Stimulated activated CD8-positive, alpha-beta memory T cell treated with anti-CD3 and anti-CD28 coated beads, Interleukin-12 subunit alpha, Interleukin-12 subunit beta, amount 100 ng/mL, for 4 hours (primary cell): Measurements from ENCODE around the gene PGC.

Experiments used
- DNase-seq: peaks from one replicate; pipeline ENCODE4 v3.0.0-alpha.2; 2020; ENCODE audit warnings: low read depth

PGC gene

DNA sequence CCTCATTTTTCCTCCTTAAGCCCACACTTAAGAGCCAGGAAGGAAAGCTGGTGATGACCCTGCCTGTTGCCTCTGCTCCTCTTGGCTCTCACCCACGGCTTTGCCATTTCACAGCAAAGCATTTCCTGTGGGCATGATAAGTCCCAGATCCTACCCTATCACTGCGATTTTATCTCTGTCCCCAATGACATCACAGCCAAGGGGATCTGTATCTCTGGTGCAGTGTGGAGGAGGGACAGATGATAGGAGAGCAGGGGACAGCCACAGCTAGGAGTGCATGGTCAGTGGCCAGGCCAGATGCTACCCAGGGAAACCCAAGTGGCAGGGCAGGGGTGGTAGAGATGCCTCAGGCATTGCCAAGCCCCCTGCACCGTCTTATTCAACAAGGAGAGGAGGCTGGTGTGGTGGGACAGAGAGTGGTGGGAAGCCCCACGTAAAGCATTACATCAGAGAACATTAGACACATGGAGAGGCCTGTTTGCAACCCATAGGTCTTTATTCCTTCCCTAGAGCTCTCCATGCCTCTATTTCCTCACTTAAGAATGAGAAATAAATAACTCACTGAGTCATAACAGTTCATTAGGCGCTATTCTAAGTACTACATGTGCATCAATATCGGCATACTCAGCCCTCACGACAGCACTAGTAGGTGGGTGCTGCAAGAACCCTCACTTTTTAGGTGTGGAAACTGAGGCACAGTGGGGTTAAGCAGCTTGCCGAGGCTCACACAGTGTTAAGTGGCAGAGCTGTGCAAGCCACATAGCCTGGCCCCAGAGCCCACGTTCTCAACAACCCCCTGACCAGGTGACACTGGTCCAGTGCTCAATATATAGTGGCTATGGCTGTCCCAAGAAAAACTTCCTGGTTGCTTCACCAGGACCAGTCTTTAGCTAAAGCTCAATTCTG is 16.4 kb downstream of the PGC start:
- DNase-seq = no peak

DNA sequence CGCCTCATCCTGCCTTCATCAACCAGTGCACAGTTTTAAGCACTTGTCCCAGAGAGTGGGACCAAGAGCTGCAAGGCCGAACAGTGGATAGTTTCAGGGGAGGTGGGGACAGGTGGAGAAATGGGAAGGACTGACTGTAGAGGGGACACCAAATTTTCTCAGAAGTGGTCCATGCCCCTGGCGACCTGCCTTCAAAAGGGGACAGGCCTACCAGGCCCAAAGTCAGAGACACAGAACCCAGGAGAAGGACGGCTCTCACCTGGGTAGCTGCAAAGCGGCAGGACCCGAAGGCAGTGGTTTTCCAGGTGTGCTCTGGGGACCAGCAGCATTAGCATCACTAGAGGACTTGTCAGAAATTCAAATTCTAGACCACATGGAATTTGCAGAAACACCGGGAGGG is 17.6 kb downstream of the PGC start:
- DNase-seq = no peak

DNA sequence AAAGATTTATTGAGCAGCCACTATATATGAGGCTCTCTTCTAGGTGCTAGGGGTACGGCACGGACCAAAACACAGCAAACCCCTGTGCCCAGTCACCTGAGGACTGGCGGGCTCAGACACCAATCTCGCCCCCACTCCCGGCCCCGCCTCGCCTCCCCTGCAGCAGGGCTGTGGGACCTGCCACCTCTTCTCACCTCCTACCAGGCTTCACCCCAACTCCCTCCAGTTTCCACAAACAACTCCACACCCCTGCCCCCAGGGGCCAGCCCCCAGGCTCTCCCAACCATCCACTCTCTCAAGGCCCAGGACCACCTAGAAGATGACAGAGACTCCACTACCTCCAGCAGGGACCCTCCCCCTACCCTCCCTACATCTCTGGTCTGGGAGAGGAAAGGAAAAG is 18.2 kb downstream of the PGC start:
- no peak for DNase-seq

DNA sequence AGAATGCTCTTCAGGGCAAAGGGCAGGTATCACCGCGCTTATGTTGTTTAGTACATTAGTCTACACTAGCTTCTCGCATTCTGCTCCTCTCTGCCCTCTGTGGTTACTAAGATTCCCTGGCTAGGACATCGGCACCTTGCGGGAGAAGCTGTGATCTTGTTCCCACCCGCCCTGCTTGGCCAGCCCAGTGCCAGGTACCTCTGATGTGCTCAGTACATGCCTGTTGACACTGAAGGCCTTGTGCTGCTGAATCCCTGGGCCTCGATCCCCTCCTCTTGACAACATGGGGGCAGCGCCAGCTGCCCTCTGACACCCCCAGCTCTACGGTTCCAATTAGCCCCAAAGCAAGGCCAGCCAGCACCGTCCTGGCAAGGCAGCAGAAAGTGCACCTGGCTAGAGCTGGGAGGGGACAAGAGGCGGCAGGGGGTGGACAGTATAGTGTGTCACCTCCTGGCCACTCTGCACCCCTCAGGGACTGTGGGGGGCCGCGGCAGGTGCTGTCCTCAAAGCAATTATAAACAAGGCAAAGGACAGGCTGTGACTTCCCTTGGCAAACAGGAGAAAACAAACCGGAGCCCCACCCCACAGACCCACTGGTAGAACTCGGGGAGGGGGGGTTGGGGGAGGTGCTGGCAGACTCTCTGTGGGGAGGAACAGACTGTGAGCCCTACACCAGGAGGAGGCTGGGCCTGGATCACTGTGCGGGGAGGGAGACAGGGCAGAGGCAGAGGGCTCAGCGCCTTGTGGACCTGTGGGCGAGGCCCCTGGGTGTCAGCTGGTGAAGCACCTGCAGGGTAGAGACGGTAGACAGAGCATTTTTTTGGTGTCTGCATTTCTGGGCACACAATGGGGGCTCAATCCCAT is 18.9 kb downstream of the PGC start:
- no peak for DNase-seq

DNA sequence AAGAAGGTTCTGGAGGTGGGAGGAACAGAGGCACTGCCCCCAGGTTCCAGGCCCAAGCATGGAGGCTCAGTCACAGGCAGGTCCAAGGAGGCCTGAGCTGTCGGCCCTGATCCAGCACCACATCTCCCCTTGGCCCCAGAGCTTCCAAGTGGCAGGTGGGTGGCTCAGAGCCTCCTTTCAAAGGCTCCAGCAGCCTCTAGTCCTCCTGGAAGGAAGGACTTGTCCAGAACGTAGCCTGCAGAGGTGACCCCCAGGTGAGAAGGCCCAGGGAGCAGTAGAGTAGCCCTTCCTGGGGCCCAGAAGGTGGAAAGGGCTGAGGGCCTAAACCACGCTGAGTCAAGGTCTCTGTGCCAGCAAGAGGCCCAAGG is 19.5 kb downstream of the PGC start:
- DNase-seq = no peak

DNA sequence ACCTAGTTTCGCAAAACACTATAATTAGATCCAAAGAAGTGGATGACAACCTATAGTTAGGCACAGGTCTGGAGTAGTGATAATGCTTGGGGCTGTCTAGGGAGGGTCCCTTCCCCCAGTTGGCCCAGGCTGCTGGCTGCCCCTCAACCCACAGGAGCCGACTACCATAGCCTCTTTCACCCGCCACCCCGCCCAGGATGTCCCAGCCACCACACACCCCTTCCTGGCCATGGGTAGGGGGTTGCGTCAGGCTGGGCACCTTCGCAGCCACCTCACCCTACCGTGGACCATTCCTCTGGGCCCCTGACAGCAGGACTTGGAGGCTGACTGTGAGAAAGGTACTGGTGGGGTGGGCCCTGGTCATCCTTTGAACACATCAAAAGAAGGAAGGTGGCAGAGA is 20.3 kb downstream of the PGC start:
- no peak for DNase-seq

DNA sequence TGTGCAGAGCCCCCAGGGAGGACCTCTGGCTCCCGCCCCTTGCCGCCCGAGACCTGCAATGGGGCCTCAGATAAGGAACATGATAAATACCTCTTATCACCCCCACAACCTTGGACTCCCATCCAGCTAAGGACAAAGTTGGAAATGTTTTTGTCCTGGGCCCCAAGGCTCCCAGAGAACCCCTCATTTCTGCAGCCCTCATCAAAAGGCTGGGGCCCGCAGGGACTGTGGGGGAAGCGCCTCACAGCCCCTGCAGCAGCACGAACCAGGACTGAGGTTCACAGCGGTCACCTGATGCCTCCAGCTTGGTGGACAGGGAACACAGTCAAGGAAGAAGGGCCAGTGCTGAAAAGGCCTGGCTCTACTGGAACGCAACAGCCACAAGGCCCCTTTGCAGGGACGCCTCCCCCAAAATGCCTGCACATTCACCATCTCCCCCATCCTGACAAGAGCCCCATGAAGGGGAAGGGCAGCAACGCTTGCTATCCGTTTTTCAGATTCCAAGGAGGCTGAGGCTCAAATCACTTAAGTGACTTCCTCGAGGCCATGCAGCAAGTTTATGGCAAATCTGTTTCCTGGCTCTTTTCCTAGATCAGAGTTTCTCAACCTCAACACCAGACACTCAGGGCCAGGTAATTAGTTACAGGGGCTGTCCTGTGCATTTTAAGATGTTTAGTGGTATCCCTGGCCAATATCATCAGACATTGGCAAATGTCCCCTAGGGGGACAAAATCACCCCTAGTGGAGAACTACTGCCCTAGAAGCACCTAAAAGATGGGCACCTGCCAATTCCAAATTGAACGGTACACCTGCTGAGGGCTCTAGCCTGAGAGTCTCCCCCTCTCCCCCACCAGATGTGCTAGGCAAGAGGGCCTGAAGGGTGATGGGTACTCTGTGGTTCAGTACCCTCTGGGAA is 22.4 kb downstream of the PGC start:
- DNase-seq = no peak

DNA sequence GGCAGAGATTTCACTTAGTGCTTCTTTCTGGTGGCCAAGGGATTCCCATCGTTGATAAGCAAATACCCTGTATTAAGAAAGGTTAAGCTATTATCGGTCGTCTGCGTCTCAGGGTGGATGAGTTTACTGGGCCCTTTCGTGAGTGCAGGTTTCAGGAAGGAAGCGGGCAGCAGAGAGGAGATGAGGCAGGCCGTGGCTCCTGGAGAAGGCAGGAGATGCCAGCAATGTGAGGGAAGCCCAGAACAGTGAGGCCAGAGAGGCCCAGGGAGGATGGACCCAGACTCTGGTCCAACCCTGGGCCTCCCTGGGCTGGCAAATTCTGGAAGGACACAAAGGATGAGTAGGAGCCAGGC is 23.0 kb downstream of the PGC start:
- no peak for DNase-seq

DNA sequence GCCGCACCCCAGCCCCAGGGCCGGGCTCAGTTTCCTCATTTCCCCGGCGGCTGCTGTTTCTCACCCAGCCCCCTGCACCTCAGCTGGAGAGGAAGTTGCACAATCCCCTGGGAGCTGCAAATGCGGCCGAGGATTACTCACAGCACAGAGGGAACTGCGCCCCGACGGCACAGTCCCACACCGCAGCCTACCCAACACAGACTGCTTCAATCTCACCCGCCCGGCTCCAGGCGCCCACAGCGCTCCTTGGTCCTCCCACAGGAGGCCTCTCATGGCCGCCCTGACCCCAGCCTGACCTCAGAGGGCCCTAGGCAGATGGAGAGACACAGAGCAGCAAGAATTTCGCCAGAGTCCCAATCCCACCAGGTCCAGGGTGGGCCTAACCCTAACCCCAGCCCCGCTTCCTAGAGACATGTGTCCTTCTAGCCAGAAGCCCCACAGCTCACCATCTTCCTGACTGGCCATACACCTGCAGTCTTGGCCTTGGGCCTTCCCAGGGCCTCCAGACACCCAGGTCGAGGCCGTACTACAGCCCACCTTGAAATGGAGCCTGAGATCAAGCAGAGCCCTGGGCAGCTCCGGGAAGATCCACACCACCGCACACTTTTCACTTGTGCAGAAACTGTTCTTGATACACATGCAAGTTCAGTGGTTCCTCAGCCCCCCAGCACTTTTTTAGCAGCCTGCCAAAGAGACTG is 23.5 kb downstream of the PGC start:
- no peak for DNase-seq

DNA sequence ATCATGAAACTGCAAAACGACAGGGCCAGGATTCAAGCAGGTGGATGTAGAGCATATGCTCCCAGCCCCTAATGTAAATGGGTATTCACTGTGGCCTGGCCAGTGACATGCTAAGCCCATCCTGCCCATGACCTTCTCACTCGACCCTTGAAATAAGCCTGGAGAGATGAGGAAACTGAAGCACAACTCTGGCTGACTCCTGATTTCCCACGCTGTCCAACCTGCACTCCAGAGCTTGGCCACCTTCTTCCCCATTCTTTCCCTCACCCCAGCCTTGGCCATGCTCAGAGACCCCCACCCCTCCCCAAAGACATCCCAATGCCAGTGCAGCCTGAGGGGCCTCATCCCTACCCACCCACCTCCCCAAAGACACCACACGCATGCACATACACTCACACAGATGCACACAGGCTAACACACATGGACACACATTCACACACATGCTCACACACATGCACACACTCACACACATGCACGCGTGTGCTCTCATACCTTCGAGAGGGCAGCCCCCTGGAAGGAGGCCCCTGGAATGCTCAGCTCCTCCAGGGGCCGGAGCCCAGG is 24.1 kb downstream of the PGC start:
- DNase-seq = no peak

DNA sequence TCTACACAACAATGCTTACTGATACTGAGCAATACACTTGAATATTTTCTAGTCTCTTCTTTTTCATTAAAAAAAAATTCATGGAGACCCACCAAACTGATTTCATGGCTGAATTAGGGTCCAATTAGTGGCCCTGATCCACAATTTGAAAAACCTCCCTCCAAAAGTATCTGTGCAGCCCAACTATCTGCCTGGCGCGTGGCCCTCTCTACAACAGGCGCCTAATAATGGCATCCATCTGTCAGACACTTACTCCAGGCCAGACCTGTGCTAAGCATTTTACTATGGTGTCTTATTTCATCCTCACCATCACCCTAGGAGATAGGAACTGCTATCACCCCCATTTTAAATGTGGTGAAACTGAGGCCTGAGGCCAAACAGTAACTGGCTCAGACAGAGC is 25.8 kb downstream of the PGC start:
- DNase-seq = no peak

DNA sequence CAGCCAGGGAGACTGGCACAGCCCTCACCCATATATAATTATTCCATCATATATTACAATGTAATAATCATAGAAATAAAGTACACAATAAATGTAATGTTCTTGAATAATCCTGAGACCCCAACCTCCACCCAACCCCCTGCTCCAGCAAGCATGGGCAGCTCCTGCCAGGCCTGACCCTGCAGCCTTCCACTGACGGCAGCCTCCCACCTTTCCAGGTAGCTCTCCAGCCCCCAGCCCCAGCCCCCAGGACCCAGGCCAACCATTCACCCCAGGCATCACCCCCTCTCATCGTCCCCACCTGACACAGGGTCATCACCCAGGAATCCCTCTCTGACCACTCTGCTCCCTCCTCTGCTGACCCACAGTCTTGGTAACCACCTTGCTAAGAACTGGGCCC is 26.4 kb downstream of the PGC start:
- no peak for DNase-seq

DNA sequence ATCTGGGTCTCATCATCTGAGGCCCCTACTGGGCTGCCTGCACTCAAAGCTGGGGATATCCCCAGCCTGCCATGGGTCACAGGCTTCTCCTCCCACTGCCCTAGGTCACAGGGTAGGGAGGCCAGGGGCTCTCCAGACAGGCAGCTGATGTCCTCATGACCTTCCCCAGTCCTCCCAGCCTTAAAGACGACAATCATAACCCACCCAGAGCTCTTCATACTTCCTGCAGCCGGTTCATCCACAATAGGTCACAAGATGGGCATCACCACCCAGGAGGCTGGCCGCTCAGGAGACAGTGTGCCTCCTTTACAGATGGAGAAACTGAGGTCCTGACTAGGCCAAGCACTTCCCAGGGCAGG is 27.0 kb downstream of the PGC start:
- DNase-seq = no peak

DNA sequence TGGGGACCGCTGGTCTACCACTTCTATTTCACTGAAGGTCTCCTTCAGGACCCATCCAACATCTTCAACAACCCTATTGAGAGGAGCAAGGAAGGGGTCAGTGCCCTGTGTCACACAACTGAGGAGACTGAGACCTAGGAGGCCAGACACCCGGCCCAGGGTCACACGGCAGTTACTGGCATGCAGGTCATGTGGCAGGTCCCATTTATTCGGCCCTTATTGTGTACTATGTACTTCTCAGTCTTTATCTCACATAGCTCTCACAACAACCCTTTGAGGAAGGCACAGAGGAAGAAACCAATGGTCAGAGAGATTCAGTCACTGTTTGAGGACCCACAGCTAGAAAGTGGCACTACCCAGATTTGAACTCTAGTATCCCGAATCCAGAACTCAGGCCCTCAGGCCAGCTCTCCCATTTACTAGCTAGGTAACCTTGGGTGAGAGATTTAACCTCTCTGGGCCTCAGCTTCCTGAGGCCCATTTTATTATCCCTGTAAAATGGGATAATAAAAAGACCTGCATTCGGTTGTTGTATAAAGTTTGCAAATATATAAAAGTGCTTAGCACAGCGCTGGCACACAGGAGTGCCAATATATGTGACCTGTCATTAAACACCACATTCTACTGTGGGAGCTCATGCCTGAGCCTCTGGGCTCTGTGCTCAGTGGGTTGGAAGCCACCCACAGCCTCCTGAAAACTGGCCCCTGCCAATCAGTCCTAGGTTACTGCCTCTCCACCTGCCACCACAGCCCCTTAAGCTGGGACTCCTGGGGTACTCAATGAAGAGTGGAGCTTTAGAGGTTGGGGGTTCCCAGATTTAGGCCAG is 27.5 kb downstream of the PGC start:
- DNase-seq = no peak

DNA sequence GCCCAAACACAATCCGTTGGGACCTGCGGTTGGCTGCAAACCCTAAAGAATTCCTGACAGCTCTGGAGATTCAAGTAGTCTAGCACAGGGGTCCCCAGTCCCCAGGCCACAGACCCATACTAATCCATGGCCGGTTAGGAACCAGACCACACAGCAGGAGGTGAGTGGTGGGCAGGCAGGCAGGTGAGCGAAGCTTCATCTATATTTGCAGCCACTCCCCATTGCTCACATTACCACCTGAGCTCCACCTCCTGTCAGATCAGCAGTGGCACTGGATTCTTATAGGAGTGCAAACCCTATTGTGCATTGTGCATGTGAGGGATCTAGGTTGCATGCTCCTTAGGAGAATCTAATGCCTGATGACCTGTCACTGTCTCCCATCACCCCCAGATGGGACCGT is 28.4 kb downstream of the PGC start:
- no peak for DNase-seq

DNA sequence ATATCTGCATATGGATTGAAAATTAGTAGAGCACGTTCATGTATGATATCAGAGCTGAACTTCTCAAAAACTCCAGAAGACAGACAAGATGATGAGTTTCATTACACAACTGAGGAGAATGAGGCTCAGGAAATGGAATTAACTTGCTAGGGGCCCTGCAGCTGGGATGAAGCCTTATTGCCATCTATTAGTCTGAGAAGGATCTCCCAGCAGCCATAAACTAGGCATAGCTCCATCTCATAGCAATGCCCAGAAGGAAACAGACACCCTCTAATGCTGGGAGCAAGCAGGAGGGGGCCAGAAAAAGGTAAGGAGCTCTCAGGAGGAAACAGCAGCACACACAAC is 29.8 kb downstream of the PGC start:
- DNase-seq = no peak

DNA sequence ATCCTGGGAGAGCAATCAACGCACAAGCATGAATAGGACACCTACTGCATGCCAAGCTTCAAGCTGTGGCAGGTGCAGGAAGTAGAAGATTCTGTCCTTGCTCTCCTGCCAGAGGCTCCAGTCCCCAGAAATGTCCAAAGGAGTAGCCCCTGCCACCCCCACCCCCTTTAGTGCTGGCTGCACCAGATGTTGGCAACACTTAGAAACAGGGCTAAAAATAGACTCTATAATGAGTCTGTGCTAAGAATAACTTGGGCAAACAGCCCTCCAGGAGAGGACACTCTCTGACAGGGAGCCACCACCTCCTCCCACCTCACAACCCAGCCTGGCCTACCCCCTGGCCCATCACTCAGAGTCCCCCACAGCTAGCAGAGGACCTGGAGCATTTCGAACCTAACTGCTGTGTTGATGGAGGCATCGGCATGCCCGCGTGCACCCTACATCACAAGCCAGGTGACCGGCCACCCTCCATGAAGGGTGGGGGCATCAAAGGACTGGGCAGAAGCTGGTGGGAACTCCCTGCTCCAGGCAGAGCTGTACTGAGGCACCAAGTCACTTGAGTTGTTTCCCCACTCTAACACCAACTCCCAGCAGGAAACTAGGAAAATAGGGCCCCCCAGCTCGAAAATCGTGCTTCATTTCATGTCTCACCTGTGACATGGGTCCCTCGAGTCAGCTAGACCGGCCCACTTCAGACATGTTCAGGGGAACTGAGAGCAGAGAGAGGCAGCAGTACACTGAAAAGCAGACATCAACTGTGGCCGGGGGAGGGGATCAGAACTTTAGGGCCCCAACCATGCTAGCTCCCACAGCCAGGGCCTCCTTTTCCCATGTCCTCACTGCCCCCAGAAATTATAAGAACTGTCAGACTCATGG is 30.4 kb downstream of the PGC start:
- no peak for DNase-seq

DNA sequence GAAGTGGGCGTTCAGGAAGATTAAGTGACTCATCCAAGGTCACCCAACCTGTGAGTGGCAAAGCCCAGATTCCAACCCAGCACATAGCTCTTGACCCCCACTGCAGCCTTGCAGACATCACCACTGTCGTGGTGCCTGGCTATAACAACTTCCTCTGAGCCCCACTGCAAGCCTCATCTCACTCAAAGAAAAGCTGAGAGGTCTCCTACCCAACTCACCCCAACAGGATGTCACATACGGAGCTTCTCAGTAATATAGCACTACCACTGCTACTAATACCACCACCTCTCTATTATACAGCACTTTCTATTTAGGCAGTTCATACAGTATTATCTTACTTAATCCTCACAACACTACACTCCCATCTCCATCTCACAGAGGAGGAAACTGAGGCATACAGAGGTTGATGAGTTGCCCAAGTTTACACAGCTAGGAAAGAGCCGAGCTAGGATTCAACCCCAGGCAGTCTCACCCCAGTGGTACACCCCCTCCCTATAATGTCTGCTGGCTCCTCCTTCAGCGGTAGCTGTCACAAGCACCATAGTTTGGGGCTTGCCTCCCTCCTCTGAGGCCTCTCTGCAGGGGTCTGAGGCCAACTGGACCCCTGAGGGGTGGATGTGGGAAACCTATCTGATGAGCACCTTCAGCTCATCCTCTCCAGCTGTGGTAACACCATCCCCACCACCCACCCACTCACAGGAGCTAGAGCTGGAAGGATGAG is 31.2 kb downstream of the PGC start:
- no peak for DNase-seq
